Left ventricle myocardium inferior (tissue), 1 donor: ENCODE data around the gene CHCHD5. TPM values are rescaled to one million over a fixed set of nuclear protein-coding genes. Genes with fewer than 3 reads are reported as not detected.

ENCODE experiments used
- DNase-seq: peaks from one replicate; pipeline ENCODE4 v3.0.0-alpha.2; 2020
- H3K27ac ChIP-seq: fragments of 200-600 bp; replicated peaks from 2 replicates; pipeline ENCODE4 v1.8.0; 2021
- H3K27me3 ChIP-seq: fragments of 200-600 bp; 2 replicates; pipeline ENCODE4 v1.8.0; 2021; ENCODE audit warnings: low read depth
- H3K36me3 ChIP-seq: fragments of 200-600 bp; 2 replicates; pipeline ENCODE4 v1.8.0; 2021
- H3K4me1 ChIP-seq: fragments of 200-600 bp; 2 replicates; pipeline ENCODE4 v1.8.0; 2021
- H3K4me3 ChIP-seq: fragments of 200-600 bp; 2 replicates; pipeline ENCODE4 v1.8.0; 2021; ENCODE audit warnings: mild to moderate bottlenecking, moderate library complexity
- H3K9me3 ChIP-seq: fragments of 200-600 bp; replicated peaks from 2 replicates; pipeline ENCODE4 v1.8.0; 2021
- intact Hi-C: fragments of 100-400 bp; cut with micrococcal nuclease; formaldehyde crosslinking; loops from one replicate; pipeline ENCODE4 v1.11.0; 2022
- total RNA-seq: library from RNA; stranded (reverse); fragmentation: NEBNext Ultra II Directional; extraction: Animal tissue kit (Norgen Biotek cat#: 25700); gene quantifications from one replicate; pipeline ENCODE4 v1.2.1, GENCODE V29; 2021
- TF ChIP-seq, protein P1 (sequence below): fragments of 200-600 bp; IDR thresholded peaks from 2 replicates; pipeline ENCODE4 v1.8.0; 2021; ENCODE audit warnings: antibody characterized with exemption, mild to moderate bottlenecking, borderline replicate concordance
- donor health status: DM: no; HTN: yes; CAD: no; lungs with severe emphysema.

CHCHD5 gene
- total RNA-seq, 1 donor from 2014 or later: 19.2 TPM

DNA sequence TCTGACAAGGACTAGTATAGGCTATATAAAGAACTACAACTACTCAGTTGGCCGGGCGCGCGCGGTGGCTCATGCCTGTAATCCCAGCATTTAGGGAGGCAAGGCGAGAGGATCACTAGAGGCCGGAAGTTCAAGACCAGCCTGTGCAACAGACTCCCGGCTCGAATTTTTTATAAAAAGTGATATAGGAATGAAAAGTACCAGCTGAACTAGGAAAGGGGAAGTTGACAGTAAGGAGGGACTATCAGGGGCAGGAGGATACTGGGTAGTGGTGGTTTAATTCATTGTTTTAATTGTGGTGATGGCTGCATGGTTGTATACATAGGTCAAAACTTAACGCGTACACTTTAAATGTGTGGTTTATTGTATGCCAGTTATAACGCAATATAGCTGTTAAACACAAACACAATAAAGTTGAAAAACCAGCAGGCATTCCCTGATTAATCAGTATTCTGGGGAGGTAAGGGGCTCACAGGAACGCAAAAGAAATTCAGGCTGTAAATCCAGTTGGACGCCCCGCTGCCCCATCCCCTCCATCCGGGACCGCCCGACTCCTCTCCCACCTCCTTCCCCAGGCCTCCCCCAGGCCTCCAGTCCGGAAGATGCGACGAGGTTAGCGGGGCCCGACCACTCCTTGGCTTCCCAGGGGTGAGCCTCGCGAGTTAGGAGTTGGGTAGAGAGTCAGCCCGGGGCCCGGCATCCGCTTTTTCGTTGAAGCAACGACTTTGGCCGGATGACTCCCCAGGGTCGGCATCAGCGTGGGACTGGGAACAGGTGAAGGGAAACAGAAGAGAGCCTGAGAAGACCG, 42.9 kb upstream of the CHCHD5 start:
- intact Hi-C loops: no loop called here
- TF ChIP-seq, protein P1, sequence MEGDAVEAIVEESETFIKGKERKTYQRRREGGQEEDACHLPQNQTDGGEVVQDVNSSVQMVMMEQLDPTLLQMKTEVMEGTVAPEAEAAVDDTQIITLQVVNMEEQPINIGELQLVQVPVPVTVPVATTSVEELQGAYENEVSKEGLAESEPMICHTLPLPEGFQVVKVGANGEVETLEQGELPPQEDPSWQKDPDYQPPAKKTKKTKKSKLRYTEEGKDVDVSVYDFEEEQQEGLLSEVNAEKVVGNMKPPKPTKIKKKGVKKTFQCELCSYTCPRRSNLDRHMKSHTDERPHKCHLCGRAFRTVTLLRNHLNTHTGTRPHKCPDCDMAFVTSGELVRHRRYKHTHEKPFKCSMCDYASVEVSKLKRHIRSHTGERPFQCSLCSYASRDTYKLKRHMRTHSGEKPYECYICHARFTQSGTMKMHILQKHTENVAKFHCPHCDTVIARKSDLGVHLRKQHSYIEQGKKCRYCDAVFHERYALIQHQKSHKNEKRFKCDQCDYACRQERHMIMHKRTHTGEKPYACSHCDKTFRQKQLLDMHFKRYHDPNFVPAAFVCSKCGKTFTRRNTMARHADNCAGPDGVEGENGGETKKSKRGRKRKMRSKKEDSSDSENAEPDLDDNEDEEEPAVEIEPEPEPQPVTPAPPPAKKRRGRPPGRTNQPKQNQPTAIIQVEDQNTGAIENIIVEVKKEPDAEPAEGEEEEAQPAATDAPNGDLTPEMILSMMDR: no peak
- peak overlapping the region; percentile 93 for H3K4me3 ChIP-seq
- H3K27me3 ChIP-seq: no peaks in the 10 kb centered on the region
- peak overlapping the region; percentile 87 for H3K27ac ChIP-seq
- peaks cover 25% of the 10 kb centered on the region for H3K4me1 ChIP-seq
- peak; percentile 48 for DNase-seq
- H3K9me3 ChIP-seq: no peaks in the 10 kb centered on the region
- no peaks in the 10 kb centered on the region for H3K36me3 ChIP-seq

DNA sequence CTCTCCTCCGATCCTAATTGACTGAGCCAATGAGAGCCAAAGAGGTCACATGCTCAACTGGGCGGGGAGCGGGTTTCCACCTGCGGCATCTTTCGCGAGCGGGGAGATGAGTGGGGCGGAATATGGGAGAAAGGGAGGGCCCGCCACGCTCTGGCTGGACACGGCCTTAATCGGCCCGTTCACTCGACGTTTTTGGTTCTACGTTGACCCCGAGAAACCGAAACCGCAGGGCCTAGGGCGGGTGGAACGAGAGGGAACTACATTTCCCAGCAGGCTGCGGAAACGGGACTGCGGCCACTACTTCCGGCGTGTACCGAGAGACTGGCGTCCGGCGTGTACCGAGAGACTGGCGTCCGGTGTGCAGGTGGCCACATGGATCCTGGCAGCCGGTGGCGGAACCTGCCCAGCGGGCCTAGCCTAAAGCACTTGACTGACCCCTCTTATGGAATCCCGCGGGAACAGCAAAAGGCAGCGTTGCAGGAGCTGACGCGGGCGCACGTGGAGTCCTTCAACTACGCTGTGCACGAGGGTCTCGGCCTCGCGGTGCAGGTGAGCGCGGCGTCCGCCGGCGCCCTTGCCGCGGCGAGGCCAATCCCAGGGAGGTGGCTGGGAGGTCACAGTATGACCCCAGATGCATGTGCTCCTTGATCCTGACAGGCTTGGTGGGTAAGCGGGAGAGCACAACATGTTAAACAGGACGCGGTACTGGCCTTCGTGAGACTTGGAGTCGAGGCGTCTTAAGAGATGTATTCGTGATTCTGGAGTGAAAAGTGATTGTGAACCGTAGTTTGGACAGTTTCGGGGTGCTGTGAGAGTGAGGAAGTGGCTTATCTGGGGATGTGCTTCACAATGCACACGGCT, 42.1 kb upstream of the CHCHD5 start, which contains the start of gene POLR1B:
Gene POLR1B (plus strand): TSS at position 343 of the 861 bp plus-strand sequence. CDS start 30 bp downstream, at position 373.
- H3K36me3 ChIP-seq: peaks cover 6% of the 10 kb centered on the region
- H3K9me3 ChIP-seq: no peaks in the 10 kb centered on the region
- peak; percentile 84 for DNase-seq
- TF ChIP-seq, protein P1: no peak
- H3K27me3 ChIP-seq: no peaks in the 10 kb centered on the region
- H3K4me3 ChIP-seq: peak within 1 kb of the TSS; percentile 93
- H3K27ac ChIP-seq: peak within 1 kb of the TSS; percentile 87
- peaks cover 25% of the 10 kb centered on the region for H3K4me1 ChIP-seq
- intact Hi-C loops: no loop called here

DNA sequence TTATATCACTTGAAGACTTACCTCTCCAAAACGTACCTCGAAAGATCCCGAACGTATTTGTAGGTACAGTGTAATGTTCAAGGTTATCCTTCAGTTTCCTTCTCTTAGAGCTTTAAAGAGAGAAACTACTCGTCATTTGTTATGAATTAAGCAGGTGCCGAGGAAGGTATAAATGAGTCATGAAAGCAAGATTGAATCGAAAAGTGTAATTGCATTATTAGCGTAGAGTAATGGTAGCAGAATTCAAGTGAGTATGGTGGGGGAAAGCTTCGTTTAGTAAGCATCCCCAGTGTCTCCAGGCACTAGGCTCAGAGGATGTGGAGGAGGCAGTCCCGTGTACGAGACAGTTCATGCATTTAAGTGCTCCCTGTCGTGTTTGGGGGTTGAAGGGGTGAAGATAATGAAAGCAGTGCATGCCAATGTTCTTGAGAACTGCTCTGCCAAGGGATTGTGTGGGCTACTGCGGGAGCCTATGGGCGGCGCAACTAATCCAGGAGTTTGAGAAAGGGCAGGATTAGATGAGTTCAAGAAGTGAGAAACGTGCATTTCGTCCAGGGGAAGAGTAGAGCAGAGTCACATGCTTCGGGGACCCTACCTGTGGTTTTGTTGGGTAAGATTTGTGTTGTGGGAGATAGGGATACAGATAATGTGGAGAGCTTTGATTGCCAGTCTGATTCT, 41.3 kb upstream of the CHCHD5 start:
- Histone ChIP-seq H3K27me3 (no peaks in the 10 kb centered on the region), H3K27ac (no peak overlapping the region), H3K4me1 (peaks cover 25% of the 10 kb centered on the region), H3K9me3 (no peaks in the 10 kb centered on the region), H3K4me3 (peak overlapping the region; percentile 93), H3K36me3 (peaks cover 14% of the 10 kb centered on the region)
- intact Hi-C loops: no loop called here
- DNase-seq: no peak
- TF ChIP-seq, protein P1: no peak

DNA sequence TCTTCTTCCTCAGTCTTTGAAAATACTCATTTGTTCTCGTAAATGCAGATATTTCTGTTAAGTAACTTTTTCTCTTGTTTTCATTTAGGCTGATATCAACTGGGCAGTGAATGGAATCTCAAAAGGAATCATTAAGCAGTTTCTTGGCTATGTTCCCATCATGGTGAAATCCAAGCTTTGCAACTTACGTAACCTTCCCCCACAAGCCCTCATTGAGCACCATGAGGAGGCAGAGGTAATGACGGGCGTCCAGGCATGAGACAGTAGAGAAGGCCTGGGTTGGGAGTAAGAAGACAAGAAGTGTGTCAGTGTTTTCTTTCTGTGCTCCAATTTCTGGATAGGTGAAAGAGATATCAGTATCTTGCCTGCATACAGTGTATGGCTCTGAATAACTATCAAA, 37.1 kb upstream of the CHCHD5 start:
- DNase-seq: no peak

More for the DNA sequence above, 37.1 kb upstream of the CHCHD5 start:
- H3K4me1 ChIP-seq: peaks cover 16% of the 10 kb centered on the region
- H3K4me3 ChIP-seq: no peak overlapping the region
- H3K27me3 ChIP-seq: no peaks in the 10 kb centered on the region
- intact Hi-C loops: no loop called here
- H3K27ac ChIP-seq: no peak overlapping the region
- no peaks in the 10 kb centered on the region for H3K9me3 ChIP-seq
- TF ChIP-seq, protein P1: no peak
- peaks cover 56% of the 10 kb centered on the region for H3K36me3 ChIP-seq
